Natural killer cell treated with Interleukin-12 subunit alpha and Interleukin-12 subunit beta and Interleukin-15 and Interleukin-18, amount 100 ng/mL, for 72 hours (primary cell): Measurements from ENCODE around the gene NMS. TPM values are rescaled to one million over a fixed set of nuclear protein-coding genes. Genes with fewer than 3 reads are reported as not detected.

Source experiments
- ATAC-seq, 2 donors: fragments of 150-1000 bp; cut with Tn5 transposase in 1 of 2; sonication (Bioruptor Pico), chemical (Tn5 transposase) in 1 of 2; 2 replicates each; pipeline ENCODE4 v1.10.0; 2021
- DNase-seq: peaks from one replicate; pipeline ENCODE4 v3.0.0; 2022; ENCODE audit warnings: low spot score
- H3K27ac Mint-ChIP-seq, 2 donors: 1 replicate in 1 of 2; 2 replicates in 1 of 2; pipeline ENCODE4 v1.8.0; 2022; ENCODE audit warnings: mixed read lengths in 2 of 2, mild to moderate bottlenecking in 1 of 2, moderate library complexity in 1 of 2
- H3K27me3 Mint-ChIP-seq, 2 donors: 1 replicate in 1 of 2; 2 replicates in 1 of 2; pipeline ENCODE4 v1.8.0; 2022; ENCODE audit warnings: mixed read lengths in 2 of 2
- H3K36me3 Mint-ChIP-seq: one replicate; pipeline ENCODE4 v1.8.0; 2022; ENCODE audit warnings: mixed read lengths
- H3K4me1 Mint-ChIP-seq, 2 donors: 1 replicate in 1 of 2; 2 replicates in 1 of 2; pipeline ENCODE4 v1.8.0; 2022; ENCODE audit warnings: low read depth in 2 of 2, mixed read lengths in 2 of 2, mild to moderate bottlenecking in 1 of 2
- H3K4me3 Mint-ChIP-seq: one replicate; pipeline ENCODE4 v1.8.0; 2022; ENCODE audit warnings: mixed read lengths
- H3K9me3 Mint-ChIP-seq: 2 replicates; pipeline ENCODE4 v1.8.0; 2022; ENCODE audit warnings: mixed read lengths
- total RNA-seq, 2 donors: library from RNA; stranded (reverse); gene quantifications; one replicate each; pipeline ENCODE4 v1.2.3, GENCODE V29; 2022

The NMS gene
- not detected for total RNA-seq

DNA sequence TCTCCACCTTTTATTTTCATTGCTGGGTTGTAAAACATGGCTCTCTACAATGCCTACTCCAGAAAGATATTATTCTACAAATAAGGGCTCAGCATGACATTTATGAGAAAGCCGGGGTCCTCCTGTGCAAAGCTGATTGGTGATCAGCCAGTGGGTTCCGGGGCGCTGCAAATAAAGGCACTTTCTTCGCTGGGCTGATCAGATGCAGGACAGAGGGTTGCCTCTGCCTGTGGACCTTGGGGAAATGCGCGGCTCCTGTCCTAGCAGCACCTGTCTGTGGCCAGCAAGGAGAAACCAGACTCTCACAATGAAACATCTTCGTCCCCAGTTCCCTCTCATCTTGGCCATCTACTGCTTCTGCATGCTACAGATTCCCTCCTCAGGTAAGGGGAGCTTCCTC lies at the start of gene NMS:
TSS of gene NMS (plus strand) at position 301 of the 400 bp plus-strand sequence. CDS start at position 308, 7 bp downstream.
- no peak within 1 kb of the TSS for H3K27ac Mint-ChIP-seq
- H3K27me3 Mint-ChIP-seq: peaks cover 11 to 24% of the 10 kb centered on the region in 2 donors
- no peaks in the 10 kb centered on the region for H3K9me3 Mint-ChIP-seq
- no peaks in the 10 kb centered on the region for H3K4me1 Mint-ChIP-seq
- ATAC-seq: no peak
- no peaks in the 10 kb centered on the region for H3K36me3 Mint-ChIP-seq
- H3K4me3 Mint-ChIP-seq: no peak within 1 kb of the TSS
- no peak for DNase-seq

GRCh38 chr2:100422320-100423055 lies 47.8 kb upstream of the NMS start:
- ATAC-seq: no peak
- no peak overlapping the region for H3K4me3 Mint-ChIP-seq
- H3K9me3 Mint-ChIP-seq: no peaks in the 10 kb centered on the region
- H3K4me1 Mint-ChIP-seq: peaks cover 6 to 11% of the 10 kb centered on the region in 2 donors
- DNase-seq: no peak
- H3K27ac Mint-ChIP-seq: no peak overlapping the region
- no peaks in the 10 kb centered on the region for H3K36me3 Mint-ChIP-seq
- peaks cover 21 to 22% of the 10 kb centered on the region in 2 donors for H3K27me3 Mint-ChIP-seq

DNA sequence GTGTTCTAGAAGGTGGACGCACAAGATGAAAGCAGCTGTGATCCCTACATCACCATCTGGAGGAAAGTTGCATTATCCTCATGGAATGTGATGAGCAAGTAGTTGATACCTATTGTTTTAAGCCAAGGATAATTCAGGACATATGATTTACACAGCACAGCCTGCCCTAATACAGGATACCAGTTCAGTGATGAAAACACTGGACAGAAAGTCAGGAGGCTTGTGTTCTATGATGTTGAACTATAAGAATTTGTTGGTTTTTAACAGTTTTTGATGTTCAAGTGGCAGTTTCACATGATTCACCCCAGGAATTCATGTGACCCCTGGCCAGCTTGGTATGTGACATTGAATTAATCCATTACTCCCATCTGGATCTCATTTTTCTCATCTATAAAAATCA lies 46.7 kb upstream of the NMS start:
- no peak overlapping the region for H3K4me3 Mint-ChIP-seq
- H3K36me3 Mint-ChIP-seq: no peaks in the 10 kb centered on the region
- DNase-seq: no peak
- H3K27me3 Mint-ChIP-seq: peaks cover 27 to 32% of the 10 kb centered on the region in 2 donors
- no peak overlapping the region for H3K27ac Mint-ChIP-seq
- H3K9me3 Mint-ChIP-seq: no peaks in the 10 kb centered on the region
- ATAC-seq: no peak
- peaks cover 9 to 12% of the 10 kb centered on the region in 2 donors for H3K4me1 Mint-ChIP-seq

DNA sequence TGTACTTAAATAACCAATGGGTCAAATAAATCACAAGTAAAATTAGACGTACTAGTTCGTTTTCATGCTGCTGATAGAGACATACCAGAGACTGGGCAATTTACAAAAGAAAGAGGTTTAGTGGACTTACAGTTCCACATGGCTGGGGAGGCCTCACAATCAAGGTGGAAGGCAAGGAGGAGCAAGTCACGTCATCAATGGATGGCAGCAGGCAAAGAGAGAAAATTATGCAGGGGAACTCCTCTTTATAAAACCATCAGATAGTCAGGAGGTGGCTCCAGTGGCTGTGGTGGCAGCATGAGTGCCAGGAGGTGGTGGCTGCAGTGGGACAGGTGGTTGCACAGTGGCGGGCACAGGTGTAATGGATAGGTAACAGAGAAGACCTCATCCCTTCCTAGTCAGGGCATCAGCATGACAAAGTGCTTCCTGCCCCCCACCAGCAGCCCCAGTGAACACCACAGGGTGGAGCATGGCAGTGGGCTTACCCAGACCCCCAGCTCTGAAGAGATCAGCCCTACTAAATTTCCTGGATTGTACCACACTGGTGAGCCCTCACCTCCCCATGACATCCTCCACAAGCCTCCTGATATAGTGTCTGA lies 45.9 kb upstream of the NMS start:
- H3K36me3 Mint-ChIP-seq: no peaks in the 10 kb centered on the region
- DNase-seq (no peak), ATAC-seq (no peak)
- H3K9me3 Mint-ChIP-seq: no peaks in the 10 kb centered on the region
- no peak overlapping the region for H3K4me3 Mint-ChIP-seq
- no peak overlapping the region for H3K27ac Mint-ChIP-seq
- H3K4me1 Mint-ChIP-seq: peaks cover 9 to 12% of the 10 kb centered on the region in 2 donors
- peaks cover 33 to 39% of the 10 kb centered on the region in 2 donors for H3K27me3 Mint-ChIP-seq

GRCh38 chr2:100425107-100425506 lies 45.2 kb upstream of the NMS start:
- peaks cover 9 to 12% of the 10 kb centered on the region in 2 donors for H3K4me1 Mint-ChIP-seq
- H3K9me3 Mint-ChIP-seq: no peaks in the 10 kb centered on the region
- H3K27ac Mint-ChIP-seq: no peak overlapping the region
- H3K4me3 Mint-ChIP-seq: no peak overlapping the region
- H3K27me3 Mint-ChIP-seq: peaks cover 36 to 40% of the 10 kb centered on the region in 2 donors
- ATAC-seq (no peak), DNase-seq (no peak)
- no peaks in the 10 kb centered on the region for H3K36me3 Mint-ChIP-seq

DNA sequence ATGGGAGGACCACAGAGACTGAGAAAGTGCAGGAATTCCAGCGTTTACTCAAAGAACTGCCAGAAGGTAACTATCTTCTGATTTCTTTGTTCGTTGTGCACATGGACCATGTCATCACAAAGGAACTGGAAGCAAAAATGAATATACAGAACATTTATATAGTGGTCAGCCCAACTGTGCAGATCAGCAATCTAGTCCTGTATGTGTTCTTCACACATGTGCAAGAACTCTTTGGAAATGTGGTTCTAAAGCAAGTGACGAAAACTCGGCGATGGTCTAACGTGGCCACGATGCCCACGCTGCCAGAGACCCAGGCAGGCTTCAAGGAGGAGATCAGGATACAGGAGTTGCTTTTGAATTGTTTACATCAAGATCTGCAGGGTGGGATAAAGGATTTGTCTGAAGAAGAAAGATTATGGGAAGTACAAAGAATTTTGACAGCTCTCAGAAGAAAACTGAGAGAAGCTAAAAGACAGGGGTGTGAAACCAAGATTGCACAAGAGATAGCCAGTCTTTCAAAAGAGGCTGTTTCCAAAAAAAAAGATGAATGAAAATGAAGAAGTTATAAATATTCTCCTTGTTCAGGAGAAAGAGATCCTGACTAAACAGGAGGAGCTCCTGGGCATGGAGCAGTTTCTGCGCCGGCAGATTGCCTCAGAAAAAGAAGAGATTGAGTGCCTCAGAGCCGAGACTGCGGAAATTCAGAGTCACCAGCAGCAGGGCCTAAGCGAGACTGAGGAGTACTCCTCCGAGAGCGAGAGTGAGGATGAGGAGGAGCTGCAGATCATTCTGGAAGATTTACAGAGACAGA lies 44.5 kb upstream of the NMS start:
- H3K9me3 Mint-ChIP-seq: no peaks in the 10 kb centered on the region

DNA sequence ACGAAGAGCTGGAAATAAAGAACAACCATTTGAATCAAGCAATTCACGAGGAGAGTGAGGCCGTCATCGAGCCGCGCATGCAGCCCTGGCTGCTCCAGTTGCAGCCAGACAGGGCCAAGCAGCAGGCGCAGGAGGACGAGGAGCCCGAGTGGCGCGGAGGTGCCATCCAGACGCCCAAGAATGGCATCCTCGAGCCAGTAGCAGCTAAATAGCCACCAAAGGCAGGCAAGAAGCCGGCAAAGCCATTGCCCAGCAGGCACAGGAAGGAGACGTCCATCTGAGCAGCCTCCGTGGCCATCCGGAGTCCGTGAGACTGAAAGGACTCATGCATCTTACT lies 43.9 kb upstream of the NMS start:
- Mint-ChIP-seq H3K9me3 (no peaks in the 10 kb centered on the region), H3K36me3 (no peaks in the 10 kb centered on the region), H3K4me3 (no peak overlapping the region), H3K27ac (peak overlapping the region in 1 of 2 donors; percentile 14), H3K4me1 (peaks cover 9 to 12% of the 10 kb centered on the region in 2 donors), H3K27me3 (peaks cover 38 to 51% of the 10 kb centered on the region in 2 donors)
- DNase-seq (no peak), ATAC-seq (no peak)

More for the DNA sequence above, 44.5 kb upstream of the NMS start:
- Mint-ChIP-seq H3K4me1 (peaks cover 9 to 12% of the 10 kb centered on the region in 2 donors), H3K36me3 (no peaks in the 10 kb centered on the region), H3K4me3 (peak overlapping the region; percentile 13), H3K27me3 (peaks cover 36 to 47% of the 10 kb centered on the region in 2 donors), H3K27ac (peak overlapping the region; percentile 0 to 14)
- ATAC-seq (peak; percentile 36 to 54), DNase-seq (no peak)

DNA sequence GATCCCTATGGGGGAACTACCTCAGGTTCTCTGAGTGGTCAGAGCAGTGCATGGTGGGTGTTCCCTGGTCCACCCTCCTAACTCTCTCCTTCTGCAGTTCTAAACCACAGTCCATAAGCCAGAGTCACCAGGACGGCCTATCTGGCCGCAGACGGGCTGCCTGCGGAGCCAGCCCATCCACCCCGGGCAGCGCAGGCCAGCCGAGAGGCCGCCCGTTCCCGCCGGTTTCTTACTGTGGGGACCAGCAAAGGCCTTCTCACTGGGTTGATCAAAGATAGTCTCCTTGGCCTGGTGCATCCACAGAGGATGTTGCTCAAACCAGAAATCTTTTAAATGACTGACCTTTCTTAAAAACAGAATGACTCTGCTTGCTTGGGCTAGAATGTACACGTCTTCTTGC lies 43.2 kb upstream of the NMS start:
- no peak for DNase-seq
- ATAC-seq: no peak
- H3K4me1 Mint-ChIP-seq: peaks cover 9 to 12% of the 10 kb centered on the region in 2 donors
- no peak overlapping the region for H3K4me3 Mint-ChIP-seq
- no peak overlapping the region for H3K27ac Mint-ChIP-seq
- H3K9me3 Mint-ChIP-seq: no peaks in the 10 kb centered on the region
- H3K36me3 Mint-ChIP-seq: no peaks in the 10 kb centered on the region
- H3K27me3 Mint-ChIP-seq: peaks cover 38 to 51% of the 10 kb centered on the region in 2 donors

DNA sequence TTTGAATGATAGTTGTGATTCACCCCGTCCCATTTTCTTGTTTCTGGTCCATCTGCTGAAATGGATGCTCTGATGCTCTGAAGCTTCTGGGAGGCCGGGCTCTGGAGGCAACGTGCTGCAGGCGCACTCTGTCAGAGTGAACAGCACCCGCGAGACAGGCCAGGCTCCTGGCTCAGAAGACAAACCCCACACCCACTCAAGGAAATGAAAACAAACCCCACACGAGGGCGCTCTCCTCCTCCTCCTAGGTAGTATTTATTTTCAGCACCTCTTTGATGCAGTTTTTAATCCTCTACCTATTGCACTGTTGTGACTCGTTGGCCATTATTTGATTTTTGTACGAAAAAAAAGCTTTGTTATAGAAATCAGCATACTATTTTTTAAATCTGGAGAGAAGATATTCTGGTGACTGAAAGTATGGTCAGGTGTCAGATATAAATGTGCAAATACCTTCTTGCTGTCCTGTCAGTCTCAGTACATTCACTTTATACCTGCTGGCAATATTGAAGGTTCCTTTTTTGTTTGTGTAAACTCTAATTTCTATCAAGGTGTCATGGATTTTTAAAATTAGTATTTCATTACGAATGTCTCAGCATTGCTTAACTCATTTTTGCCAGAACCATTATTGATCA lies 42.5 kb upstream of the NMS start:
- Mint-ChIP-seq H3K9me3 (no peaks in the 10 kb centered on the region), H3K27ac (no peak overlapping the region), H3K4me1 (peaks cover 9 to 12% of the 10 kb centered on the region in 2 donors), H3K27me3 (peaks cover 40 to 56% of the 10 kb centered on the region in 2 donors), H3K4me3 (no peak overlapping the region), H3K36me3 (no peaks in the 10 kb centered on the region)
- DNase-seq: no peak
- no peak for ATAC-seq

DNA sequence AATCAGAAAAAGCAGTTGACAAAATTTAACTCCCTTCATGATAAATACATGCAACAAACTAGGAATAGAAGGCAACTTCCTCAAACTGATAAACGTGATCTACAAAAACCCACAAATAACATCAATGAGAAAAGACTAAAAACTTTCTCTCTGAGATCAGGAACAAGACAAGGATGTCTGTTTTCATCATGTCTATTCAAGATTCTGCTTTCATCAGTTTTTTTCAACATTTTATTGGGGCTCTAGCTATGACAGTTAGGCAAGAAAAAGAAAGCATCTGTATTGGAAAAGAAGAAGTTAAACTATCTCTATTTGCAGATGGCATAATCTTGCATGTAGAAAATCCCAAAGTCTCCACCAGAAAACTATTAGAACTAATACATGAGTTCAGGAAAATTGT lies 40.6 kb upstream of the NMS start:
- no peaks in the 10 kb centered on the region for H3K9me3 Mint-ChIP-seq
- H3K4me3 Mint-ChIP-seq: no peak overlapping the region
- no peaks in the 10 kb centered on the region for H3K36me3 Mint-ChIP-seq
- DNase-seq (no peak), ATAC-seq (no peak)
- H3K27ac Mint-ChIP-seq: no peak overlapping the region
- peaks cover 9 to 12% of the 10 kb centered on the region in 2 donors for H3K4me1 Mint-ChIP-seq
- H3K27me3 Mint-ChIP-seq: peaks cover 42 to 67% of the 10 kb centered on the region in 2 donors

DNA sequence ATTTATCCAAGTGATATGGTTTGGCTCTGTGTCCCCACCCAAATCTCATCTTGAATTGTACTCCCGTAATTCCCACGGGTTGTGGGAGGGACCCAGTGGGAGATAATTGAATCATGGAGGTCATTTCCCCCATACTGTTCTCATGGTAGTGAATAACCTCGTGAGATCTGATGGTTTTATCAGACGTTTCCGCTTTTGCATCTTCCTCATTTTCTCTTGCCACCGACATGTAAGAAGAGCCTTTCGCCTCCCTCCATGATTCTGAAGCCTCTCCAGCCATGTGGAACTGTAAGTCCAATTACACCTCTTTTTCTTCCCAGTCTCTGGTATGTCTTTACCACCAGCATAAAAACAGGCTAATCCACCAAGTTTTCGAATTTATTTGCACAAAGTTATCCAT lies 32.5 kb upstream of the NMS start:
- Mint-ChIP-seq H3K36me3 (no peaks in the 10 kb centered on the region), H3K27ac (no peak overlapping the region), H3K9me3 (no peaks in the 10 kb centered on the region), H3K27me3 (peaks cover 28 to 62% of the 10 kb centered on the region in 2 donors), H3K4me1 (no peaks in the 10 kb centered on the region), H3K4me3 (no peak overlapping the region)
- no peak for DNase-seq
- ATAC-seq: no peak

DNA sequence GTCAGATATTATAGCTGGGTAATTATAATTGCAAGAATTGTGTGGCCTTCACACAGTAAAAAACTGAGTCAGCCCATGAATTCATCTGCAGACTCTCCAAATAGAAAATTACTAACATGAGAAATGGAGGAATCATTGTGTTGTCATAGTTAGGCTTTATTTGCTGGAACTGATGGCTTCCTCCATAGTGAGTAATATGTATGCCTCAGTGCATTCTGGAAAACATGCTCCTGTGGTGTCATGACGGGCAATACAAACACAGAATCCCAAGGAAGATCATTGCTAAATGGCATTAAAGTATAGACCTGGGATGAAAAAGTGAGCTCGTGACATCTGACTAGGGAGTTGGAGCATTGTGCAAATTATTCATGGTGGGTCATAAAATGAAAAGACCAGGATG lies 23.6 kb upstream of the NMS start:
- H3K9me3 Mint-ChIP-seq: no peaks in the 10 kb centered on the region
- no peaks in the 10 kb centered on the region for H3K36me3 Mint-ChIP-seq
- H3K27ac Mint-ChIP-seq: no peak overlapping the region
- ATAC-seq: no peak
- peaks cover 5 to 15% of the 10 kb centered on the region in 2 donors for H3K27me3 Mint-ChIP-seq
- no peak overlapping the region for H3K4me3 Mint-ChIP-seq
- H3K4me1 Mint-ChIP-seq: no peaks in the 10 kb centered on the region
- no peak for DNase-seq

DNA sequence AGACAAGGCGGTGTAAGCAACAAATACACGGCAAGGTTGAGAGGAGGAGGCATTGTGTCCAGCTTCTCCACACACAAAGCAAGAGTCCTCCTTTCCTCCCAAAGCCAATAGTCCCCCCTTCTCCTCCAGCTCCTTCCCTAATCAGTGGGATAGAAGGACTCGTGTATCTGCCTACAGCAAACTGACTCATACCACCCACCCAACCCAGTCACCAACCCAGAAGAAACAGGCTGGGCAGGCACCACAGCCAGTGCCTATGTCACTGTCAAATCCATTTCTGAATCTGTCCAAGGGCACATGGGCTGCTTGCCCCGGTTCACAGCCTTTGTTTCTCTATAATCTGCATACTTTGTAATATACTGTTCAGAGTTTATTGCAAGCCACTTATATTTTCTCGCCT lies 19.2 kb upstream of the NMS start:
- Mint-ChIP-seq H3K27ac (no peak overlapping the region), H3K4me1 (no peaks in the 10 kb centered on the region), H3K27me3 (peaks cover 0 to 5% of the 10 kb centered on the region in 2 donors), H3K36me3 (no peaks in the 10 kb centered on the region), H3K9me3 (no peaks in the 10 kb centered on the region), H3K4me3 (no peak overlapping the region)
- no peak for ATAC-seq
- no peak for DNase-seq
